HT1080 (cell line): ENCODE measurements around the gene GSTM3. TPM values are rescaled to one million over a fixed set of nuclear protein-coding genes. Genes with fewer than 3 reads are reported as not detected.
A peak's percentile ranks its signal among the peaks of the same experiment; 100 is the strongest.
"Not testable (repeated sequence)": the region's sequence is repeated elsewhere in the genome, so short reads cannot be mapped to it uniquely, and the experiment has no call there.

Experiments
- DNase-seq: peaks from one replicate; pipeline ENCODE4 v3.0.0-alpha.2; 2015; ENCODE audit warnings: low read depth
- total RNA-seq: library from RNA; depleted of rRNA; stranded (reverse); fragments of >200 nt; shearing (Covaris generic); gene quantifications from 2 replicates; pipeline ENCODE4 v1.2.3, GENCODE V29; 2014

Gene GSTM3
- total RNA-seq, 1 experiment from 2014 or later, result 52.4 TPM

DNA sequence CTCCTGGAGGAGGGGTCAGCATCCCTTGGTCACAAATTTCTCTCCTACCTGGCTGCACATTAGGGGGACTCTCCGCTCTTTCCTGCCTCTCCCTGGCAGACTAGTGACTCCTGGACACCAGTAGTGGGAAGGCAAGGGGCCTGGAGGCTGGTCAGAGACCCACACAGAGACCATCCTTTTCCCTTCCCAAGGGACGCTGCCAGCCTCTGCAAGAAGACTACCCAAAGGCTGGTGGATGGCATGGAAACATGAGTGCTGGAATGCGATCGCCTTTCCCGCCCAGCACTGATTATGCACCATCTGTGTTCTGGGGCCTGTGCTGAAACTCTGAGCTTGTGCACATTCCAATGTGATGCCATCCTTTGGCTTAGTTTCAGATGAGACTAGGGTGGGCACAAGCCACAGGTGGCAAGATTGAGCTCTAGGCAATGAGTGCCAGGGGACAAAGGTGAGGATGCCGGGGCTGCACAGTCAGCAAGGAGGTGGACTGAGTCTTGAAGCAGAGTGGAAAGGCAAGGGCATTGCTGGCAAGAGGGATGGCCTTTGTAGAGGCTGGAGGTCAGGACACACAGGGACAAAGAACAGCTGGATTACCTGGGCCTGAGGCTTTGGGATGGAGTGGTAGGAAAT, 35.5 kb upstream of the GSTM3 start:
- DNase-seq, result no peak

DNA sequence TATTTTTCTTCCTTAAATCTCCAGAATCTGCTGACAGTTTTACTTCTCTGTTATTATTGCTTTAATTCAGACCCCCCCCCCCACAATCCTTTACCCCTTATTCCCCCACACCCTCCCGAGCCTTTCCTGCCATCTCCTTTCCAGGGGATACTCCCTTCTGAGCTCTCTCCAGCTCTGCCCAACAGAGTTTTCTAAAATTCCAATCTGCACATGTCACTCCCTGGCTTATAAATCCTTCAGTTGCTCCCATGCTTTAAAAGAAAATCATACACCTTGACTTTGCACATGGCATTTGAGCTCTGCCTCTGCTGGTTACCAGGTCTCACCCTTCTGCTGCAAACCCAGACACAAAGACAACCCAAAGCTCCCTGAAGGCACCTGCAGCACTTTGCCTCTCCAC, 34.6 kb upstream of the GSTM3 start:
- DNase-seq, result no peak

DNA sequence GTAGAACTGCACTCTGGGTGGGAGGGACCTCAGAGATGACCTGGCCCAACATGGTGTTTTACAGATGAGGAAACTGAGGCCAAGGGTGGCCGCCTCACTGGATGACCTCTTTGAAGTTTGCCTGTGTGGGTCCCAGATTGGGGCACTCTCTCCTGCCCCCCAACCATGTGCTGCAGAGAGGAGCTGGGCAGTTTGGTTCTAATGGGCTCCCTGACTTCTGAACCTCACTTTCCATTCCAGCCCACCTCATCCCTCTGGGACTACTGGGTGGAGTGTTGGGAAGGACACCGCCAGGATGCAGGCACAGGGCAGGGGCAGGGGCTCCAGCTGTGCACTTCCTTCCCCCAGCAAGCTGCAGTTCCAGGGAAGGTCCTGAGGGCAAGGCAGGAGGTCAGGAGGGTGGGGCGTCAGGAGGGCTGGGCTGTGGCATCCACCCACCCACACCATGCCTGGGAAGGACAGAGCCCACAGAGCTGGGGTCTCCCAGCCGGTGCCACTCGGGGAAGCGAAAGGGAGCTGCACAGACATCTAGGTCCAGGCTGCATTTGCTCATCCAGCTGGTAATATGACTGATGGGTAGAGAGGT, 33.2 kb upstream of the GSTM3 start:
- DNase-seq, result no peak

DNA sequence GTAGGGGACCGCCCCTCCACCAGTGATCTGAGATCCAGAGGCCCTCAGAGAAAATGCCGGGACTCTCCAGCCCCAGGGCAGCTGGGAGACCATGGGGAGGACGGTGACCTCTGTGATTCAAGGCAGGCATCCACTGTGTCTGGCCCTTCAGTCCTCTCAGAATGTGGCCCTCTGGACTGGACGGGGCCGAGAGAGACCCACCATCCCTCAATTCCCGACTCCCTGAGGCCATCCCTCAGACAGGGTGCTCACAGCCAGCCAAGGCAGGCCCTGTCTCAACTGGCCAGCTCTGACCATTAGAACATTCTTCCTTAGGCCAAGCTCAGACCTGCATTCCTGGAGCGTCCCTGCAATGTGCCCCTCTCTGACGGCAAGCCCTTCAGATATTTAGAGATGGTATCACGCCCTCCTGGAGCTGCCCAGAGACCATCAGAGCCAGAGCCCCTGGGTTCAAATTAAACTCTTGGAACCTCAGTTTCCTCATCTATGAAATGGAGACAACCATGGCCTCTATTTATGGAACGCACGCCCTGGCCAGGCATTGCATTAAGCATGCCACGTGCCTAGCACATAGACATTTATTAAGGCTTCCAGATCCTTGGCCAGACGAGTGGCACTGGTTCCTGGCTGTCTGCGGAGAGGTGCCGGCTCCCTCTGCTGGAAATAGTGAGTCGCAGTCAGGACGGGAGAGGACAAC, 32.5 kb upstream of the GSTM3 start:
- peak; percentile 73 for DNase-seq

DNA sequence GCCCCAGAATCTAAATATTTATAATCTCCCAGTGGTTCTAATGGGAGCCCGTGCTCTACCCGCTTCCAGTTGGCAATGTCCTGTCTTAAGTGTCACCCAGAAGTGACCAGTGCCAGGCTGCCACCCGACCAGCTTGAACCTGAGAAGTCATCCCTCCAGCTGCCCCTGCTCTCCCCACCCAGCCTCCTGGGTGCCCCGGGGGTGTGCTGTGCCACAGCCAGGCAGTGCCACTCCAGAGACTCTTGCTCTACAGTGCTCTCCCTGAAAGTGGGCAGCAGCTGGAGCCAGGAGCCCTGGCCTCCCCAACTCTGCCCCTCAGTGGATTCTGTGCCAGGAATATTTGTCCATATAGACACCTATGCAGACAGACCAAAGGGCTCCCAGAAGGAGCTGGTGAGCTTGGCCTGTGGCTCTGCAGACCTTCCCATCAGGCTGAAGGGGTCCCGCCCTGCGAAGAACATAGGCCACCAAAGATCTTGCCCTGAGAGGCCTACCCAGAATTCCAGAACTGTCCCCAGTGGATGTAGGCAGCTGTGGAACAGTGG, 31.9 kb upstream of the GSTM3 start:
- DNase-seq, result no peak

DNA sequence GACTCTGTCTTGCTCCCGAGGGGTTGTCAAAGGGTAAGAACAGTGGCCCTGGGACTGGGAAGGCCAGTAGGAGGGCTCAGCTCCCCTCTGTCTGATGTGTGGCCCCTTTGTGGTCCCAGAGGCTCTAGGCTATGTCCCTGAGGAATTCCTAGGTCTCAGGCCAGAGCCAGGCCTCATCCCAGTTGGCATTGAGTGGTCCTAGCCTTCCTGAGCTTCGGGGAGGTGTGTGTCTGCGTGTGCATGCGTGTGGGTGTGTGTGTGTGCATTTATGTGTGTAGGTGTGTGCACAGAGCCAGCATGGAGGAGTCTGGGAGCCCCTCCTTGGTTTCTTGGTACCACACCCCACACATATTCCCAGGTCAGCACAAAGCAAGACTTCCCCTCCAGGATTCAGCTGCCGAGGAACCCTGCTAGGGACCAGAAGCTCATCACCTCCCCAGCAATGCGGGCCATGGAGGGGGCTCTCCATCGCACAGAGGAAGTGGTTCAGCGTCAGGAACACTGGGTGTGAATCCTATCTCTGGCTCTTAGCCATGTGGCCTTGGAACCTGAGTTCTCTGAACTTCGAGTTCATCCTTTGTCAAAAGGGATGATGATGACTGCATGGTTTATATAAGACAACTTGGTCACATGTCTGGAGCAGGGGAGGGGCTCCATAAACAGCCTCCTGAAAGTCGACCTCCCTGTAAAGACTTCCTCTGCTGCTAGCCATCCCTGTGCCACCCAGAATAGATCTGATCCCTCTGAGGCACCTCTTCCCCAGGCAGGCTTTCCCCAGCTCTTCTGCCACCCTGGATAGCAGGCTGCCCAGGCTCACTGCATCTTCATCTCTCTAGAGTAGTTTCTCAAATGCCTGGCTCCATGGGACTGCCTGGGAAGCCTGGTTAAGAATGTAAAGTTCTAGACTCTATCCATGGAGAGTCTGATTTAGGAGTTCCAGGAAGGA, 31.1 kb upstream of the GSTM3 start:
- no peak for DNase-seq

DNA sequence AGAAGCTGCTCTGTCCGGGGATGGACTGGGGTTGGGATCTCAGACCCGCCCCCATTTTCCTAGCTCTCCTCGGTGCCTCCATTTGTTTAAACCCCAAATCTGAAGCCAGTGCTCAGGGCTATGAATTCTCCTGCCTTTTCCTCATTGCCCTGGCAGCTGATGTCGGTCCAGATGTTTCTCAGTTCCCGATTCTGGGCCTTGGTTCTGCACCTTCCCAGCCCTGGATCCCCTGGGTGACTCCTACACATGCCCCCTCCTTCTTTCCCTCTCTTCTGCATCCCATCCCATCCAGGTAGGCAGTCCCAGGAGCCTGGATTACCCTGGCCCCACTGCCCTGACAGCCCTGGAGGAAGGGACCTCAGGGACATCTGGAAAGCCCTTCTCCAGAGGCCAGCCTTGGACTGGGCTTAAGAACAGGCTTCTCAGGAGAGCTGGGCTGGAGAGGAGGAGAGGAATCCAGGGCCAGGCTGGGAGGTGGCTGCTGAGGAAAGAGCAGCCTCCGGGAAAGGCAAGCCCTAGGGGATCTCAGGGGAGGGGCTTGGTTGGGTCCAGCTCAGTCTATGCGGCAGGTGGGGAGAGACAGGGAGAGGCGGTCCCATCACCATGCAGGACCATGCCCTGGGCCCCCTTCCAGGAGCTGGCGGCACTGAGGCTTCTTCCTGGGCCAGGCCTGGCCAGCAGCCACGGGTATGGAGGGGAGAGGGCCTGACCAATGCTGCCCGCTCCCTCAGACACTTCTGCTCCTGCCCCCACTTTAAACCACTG, 29.7 kb upstream of the GSTM3 start:
- no peak for DNase-seq

DNA sequence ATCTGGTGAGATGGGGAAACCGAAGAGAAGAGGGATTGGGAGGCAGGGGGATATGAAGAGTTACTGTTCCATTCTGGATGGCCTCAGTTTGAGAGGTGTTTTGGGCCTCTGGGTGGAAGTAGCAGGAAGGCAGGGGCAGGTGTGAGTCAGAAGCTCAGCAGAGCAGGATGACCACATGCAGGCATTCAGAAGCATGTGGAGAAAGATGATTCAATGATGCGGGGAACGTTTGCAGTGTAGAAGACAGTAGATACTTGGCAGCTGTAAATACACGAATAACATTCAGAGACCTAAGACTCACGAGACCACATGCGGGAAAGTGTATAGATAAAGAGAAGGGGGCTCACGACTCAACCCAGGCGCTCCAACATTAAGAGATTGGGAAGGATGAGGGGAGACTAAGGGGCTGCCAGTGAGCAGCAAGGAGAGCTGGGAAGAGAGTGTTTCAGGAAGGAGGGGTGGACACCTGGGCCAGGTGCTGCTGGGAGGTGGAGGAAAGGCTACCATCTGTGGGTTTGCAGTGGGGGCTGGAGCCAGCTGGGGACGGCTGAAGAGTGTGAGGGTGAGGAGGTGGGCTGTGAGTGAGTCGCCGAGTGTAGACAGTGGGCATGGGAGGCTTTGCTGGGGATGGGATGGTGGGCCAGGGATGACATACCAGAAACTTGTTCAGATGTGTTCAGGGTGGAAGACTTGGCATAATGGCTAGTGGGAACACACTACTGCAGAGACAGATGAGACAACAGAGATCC, 28.7 kb upstream of the GSTM3 start:
- peak; percentile 84 for DNase-seq

DNA sequence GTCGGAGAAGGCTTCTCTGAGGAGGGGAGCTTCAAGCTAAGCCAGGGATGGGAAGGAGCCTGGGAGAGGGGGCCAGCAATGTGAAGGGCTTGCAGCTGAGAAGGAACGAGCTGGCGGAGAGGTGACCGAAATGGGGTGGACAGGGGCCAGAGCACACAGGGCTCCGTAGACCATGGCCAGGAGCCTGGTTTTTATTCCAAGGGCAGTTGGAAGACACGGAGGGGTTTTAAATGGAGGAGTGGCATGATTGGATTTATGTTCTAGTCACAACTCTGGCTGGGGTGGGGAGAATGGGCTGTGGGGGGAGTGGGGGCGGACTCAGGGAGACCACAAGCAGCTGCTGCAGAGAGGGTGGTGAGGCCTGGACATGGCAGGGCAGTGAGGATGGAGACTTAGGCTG, 28.0 kb upstream of the GSTM3 start:
- DNase-seq, result no peak

DNA sequence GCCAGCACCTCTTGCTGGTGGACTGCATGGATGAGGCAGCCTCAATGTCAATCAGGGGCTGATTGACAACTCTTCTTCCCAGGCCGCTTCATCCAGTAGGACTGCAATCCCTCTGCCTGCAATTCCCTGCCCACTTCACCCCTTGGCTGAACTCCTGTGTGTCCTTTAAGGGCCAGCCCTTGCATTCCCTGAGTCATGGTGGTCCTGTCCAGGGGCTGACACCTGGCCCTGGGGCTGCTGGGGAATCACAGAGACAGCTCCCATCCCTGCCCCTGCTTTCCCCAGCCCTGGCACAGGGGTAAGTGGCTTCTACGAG, 27.5 kb upstream of the GSTM3 start:
- no peak for DNase-seq

DNA sequence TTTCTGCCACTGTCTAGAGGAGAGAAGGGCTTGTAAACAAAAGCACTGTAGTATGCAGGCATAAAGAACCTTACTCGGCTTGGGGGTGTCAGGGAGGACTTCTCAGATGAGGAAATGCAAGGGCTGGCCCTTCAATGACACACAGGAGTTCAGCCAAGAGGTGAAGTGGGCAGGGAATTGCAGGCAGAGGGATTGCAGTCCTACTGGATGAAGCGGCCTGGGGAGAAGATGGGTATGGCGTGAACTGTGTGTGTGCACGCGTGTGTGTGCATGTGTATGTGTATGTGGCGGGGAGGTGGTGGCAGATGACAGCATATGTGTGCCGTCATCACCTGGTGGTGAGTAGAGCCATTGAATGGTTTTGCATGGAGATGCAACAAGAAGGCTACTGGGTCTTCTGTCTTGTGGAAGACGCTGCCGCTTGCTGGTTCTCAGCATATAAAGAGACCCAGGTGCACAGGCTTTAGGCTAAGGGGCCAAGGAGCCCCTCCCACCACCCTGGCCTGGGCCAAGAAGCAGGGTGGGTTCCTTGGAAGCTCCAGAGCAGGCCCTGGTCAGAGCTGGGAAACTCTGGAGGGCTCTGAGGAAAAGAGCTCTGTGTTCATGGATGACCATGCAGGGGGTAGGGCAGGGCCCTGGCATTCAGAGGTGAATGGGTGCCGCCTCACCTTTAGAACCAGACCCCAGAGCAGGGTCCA, 26.9 kb upstream of the GSTM3 start:
- no peak for DNase-seq

DNA sequence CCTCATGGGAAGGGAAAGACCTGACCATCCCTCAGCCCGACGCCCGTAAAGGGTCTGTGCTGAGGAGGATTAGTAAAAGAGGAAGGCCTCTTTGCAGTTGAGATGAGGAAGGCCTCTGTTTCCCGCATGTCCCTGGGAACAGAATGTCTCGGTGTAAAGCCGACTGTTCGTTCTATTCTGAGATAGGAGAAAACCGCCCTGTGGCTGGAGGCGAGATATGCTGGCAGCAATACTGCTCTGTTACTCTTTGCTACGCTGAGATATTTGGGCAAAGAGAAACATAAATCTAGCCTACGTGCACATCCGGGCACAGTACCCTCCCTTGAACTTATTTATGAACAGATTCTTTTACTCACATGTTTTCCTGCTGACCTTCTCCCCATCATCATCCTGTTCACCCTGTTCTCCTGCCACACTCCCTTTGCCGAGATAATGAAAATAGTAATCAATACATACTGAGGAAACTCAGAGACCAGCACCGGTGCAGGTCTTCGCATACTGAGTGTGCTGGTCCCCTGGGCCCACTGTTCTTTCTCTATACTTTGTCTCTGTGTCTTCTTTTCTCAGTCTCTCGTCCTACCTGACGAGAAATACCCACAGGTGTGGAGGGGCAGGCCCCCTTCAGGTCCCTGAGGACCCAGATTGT, 26.3 kb upstream of the GSTM3 start:
- DNase-seq, result not testable (repeated sequence)

DNA sequence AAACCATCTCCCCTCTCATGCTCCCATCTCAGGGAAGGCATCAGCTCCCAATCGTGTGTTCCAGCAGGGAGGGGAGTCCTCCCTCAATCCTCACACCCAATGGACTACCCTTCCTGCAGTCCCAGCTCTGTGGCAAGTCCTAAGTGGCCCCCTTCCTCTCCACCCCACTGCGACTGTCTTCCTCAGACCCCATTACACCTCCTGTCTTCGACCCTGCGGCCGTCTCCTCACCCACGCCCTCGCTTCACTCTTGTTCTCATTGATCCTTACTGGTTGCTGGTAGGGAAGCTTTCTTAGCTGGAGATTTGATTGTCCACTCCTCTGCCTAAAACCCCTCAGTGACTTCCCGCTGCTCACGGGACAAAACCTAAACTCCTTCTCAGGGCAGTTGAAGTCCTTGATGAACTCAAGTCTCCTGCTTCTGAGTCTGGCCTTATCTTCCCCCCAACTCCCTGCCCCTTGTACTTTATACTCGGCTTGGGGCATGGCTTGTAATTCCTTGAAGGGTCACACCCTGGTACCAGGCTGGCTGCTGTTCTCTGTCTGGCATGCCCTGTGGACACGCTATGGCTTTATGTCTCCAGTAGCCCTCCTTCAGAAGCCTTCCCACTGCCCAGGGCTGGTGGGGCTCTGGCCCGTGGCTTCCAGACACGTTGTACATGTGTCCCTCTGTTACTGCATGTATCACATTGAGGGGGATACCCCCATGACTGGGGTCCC, 25.2 kb upstream of the GSTM3 start:
- DNase-seq, result no peak

DNA sequence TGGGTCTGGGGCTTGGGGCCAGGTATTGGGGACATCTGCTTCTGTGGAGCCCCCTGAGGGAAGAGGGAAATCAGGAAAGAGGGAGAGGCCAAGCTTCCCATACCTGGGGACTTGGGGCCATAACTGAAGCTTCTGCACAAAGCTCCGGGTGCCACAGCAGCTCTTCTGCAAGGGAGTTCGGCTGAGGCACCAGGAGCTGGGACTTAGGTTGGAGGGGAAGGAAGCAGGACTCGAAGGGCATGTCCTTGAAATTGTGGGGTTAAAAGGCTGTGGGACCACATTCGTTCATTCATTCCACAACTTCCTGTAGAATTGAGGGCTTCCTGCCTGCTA, 24.6 kb upstream of the GSTM3 start:
- DNase-seq, result no peak

DNA sequence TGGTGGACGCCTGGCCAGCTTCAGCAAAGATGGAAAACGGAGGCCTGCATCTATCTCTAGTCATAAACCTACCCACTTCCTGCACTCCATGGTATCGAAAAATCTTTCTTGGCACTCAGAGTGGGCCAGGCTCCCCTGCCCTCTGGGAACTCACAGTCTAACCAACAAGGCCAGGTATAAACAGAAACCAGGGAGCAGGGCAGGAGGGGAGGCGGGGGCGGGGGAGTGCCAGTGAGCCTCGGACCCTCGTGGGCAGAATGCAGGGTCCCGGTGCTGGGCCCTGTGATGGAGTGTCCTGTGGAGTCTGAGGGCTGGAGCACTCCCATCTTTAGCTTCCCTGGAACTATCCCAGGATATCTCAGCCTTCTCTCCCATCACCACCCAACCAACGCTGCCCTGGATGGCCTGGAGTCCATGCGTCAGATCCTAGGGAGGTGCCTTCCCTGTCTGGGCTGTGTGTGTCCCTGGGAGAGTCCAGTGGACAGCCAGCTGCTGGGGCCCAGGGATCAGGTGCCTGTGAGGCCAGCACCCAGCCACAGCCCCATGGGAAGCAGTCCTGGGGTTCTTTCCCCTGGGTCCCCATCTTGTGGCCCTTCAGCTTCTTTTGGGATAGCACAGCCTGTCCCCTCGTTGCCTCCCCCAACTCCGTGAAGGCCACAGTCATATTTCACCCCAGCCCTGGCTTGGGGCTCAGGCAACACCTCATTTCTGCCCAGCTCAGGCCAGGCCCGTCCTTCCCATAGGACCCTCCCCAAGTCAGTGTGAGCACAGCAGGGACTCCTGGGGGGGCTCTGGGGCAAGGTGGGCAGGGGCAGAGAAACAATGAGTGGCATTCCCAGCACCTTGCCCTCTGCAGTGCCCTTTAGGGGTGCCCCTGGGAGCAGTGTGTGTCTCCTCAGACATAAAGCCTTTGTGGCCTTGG, 24.0 kb upstream of the GSTM3 start:
- no peak for DNase-seq

DNA sequence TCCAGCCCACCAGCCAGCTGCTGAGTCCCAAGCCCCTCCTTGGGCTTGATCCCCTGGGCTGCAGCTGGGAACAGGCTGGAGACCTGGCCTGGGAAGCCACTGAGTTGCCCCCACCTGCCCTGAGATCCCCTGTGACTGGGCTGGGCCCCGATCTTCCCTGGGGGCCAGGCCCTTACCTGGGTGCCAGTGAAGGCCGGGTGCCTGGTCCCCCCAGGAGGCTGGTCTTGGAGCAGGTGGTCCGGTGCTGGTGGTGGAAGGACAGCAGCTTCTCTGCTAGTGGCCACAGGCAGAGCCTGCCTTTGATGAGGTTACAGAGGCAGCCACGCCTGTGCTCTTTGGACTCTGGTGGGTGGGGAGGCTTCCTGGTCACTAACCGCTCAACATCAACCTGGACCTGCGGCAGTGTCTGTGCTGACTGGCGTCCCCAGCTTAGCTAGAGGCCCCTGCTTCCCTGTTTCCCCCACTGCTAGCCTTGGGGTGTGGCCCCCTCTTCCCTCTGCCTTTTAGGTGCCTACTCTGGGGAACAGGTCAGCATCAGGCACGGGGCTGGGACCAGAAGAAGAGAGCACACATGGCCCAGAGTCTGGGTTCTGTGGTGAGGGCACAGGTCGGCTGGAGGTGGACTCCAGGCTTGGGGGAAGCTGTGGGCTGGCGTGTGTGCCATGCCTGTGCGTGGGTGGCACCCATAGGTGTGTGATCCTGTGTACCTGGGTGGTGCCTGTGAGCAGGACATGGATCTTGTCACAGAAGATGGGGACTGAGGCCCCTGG, 23.0 kb upstream of the GSTM3 start, which contains the start of gene EPS8L3:
Gene EPS8L3, minus strand, starts transcription at position 278 of the 770 bp plus-strand sequence. CDS start 2,174 bp downstream, outside the sequence.
- no peak for DNase-seq
